ENCODE measurements around the gene RGS10.
"Not testable (repeated sequence)": the region's sequence is repeated elsewhere in the genome, so short reads cannot be mapped to it uniquely, and the experiment has no call there.

Gene RGS10

DNA sequence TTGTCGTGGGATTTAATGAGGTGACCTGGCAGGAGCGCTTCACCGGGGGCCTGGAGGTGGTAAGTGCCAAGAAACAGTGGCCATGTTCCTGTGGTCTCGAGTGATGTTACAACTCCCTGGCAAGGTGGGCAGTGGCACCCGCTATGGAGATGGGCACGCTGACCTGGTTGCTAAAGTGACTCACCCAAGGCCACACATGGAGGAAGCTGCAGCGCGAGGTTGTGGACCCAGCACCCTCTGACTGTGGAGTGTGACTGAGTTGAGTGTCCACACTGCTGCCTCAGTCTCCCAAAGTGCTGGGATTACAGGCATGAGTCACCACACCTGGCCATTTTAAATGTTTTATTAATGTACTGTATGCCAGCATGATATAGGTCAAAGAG, 73.2 kb downstream of the RGS10 start:
- Histone ChIP-seq H3K27ac (ENCODE audit: low read length) (no peak overlapping the region), H3K9me3 (ENCODE audit: control insufficient read depth, insufficient read depth, low read length) (no peaks in the 10 kb centered on the region), H3K4me3 (ENCODE audit: low read length) (no peak overlapping the region), H3K36me3 (ENCODE audit: control insufficient read depth, insufficient read depth, low read length) (no peaks in the 10 kb centered on the region; the same call in 1 of the 2 replicates), H3K27me3 (ENCODE audit: control insufficient read depth, insufficient read depth, low read length) (no peaks in the 10 kb centered on the region), H3K4me1 (ENCODE audit: control insufficient read depth, insufficient read depth, low read length) (no peaks in the 10 kb centered on the region)
- DNase-seq (ENCODE audit: low read depth, low spot score): no peak
- WGBS (ENCODE audit: insufficient coverage, insufficient read length): no CpG with 5 or more reads among the region's 8 CpGs

DNA sequence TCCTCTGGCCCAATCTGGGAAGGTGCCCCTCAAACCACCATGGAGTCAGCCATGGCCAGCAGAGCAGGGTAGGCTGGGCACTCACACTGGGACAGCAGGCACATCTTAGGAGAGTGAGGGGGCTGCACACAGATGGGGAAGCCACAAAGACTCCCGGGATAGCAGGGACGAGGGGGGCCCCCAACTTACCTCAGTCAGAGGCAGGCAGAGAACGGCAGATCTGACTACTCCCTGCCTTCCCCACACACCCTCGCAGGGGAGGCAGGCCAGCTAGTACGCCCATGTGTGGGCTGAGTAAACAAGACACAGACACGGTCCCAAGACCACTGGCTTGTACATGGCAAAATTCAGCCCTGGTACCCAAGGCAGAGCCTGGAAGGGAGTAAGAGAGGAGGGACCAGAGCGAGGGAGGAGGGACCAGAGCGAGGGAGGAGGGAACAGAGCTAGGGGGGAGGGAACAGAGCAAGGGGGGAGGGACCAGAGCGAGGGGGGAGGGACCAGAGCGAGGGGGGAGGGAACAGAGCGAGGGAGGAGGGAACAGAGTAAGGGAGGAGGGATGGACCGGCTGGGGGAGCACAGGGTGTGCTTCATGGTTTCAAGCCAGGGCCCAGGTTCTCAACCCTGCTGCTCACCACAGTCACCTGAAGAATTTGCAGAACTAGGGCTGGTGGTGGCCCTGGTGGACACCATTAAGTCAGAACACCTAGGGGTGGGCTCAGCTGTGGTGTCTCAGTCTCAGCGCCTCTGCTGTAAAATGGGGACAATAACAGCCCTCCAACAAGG, 73.8 kb downstream of the RGS10 start:
- Histone ChIP-seq H3K9me3 (ENCODE audit: control insufficient read depth, insufficient read depth, low read length) (no peaks in the 10 kb centered on the region), H3K4me3 (ENCODE audit: low read length) (no peak overlapping the region), H3K36me3 (ENCODE audit: control insufficient read depth, insufficient read depth, low read length) (no peaks in the 10 kb centered on the region; the same call in 1 of the 2 replicates), H3K4me1 (ENCODE audit: control insufficient read depth, insufficient read depth, low read length) (no peaks in the 10 kb centered on the region), H3K27ac (ENCODE audit: low read length) (no peak overlapping the region), H3K27me3 (ENCODE audit: control insufficient read depth, insufficient read depth, low read length) (no peaks in the 10 kb centered on the region)
- WGBS (ENCODE audit: insufficient coverage, insufficient read length): no CpG with 5 or more reads among the region's 13 CpGs
- no peak for DNase-seq (ENCODE audit: low read depth, low spot score)

DNA sequence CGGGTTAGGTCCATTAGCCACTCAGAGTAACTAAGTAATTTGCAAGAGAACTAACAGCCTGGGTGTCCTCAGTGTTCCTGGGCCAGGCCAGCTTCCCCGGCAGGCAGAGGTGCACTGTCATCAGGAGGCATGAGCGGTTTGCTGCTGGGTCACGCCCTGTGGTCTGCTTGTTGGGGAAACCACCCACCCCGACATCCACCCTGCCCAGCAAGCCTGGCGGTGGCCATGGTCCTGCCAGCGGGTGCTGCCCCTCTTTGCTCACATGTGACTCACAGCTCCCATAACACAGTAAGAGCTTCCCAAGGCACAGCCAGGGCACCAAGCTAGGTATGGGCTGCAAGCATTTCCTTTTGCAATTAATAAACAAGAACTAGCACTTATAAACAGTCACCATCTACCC, 75.9 kb downstream of the RGS10 start:
- no peak for DNase-seq (ENCODE audit: low read depth, low spot score)
- no peaks in the 10 kb centered on the region for H3K27me3 ChIP-seq (ENCODE audit: control insufficient read depth, insufficient read depth, low read length)
- no peaks in the 10 kb centered on the region for H3K9me3 ChIP-seq (ENCODE audit: control insufficient read depth, insufficient read depth, low read length)
- H3K4me3 ChIP-seq (ENCODE audit: low read length): no peak overlapping the region
- no peaks in the 10 kb centered on the region for H3K4me1 ChIP-seq (ENCODE audit: control insufficient read depth, insufficient read depth, low read length)
- no peaks in the 10 kb centered on the region; the same call in 1 of the 2 replicates for H3K36me3 ChIP-seq (ENCODE audit: control insufficient read depth, insufficient read depth, low read length)
- WGBS (ENCODE audit: insufficient coverage, insufficient read length): no CpG with 5 or more reads among the region's 7 CpGs
- no peak overlapping the region for H3K27ac ChIP-seq (ENCODE audit: low read length)

DNA sequence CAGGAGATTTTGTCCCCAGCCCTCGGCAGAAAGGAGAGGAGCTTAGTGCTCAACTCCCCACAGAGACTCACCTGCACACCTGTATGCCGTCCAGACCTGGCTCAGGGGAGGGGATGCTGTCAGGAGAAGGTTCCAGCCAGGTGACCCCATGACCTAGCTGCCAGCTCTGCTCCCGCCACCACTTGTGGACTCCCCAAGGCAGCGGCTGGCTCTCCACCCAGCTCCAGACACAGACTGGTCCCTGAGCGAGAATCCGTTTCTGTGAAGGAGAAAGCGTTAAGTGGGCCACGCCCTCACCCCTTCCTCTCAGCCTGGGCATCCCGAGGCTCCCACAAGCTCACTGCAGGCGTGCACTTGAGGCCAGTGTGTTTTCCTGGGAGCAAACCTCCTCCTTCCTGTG, 76.4 kb downstream of the RGS10 start:
- no peaks in the 10 kb centered on the region for H3K27me3 ChIP-seq (ENCODE audit: control insufficient read depth, insufficient read depth, low read length)
- no peak overlapping the region for H3K4me3 ChIP-seq (ENCODE audit: low read length)
- no CpG with 5 or more reads among the region's 10 CpGs for WGBS (ENCODE audit: insufficient coverage, insufficient read length)
- no peak for DNase-seq (ENCODE audit: low read depth, low spot score)
- H3K36me3 ChIP-seq (ENCODE audit: control insufficient read depth, insufficient read depth, low read length): no peaks in the 10 kb centered on the region; the same call in 1 of the 2 replicates
- H3K9me3 ChIP-seq (ENCODE audit: control insufficient read depth, insufficient read depth, low read length): no peaks in the 10 kb centered on the region
- H3K27ac ChIP-seq (ENCODE audit: low read length): no peak overlapping the region
- no peaks in the 10 kb centered on the region for H3K4me1 ChIP-seq (ENCODE audit: control insufficient read depth, insufficient read depth, low read length)

DNA sequence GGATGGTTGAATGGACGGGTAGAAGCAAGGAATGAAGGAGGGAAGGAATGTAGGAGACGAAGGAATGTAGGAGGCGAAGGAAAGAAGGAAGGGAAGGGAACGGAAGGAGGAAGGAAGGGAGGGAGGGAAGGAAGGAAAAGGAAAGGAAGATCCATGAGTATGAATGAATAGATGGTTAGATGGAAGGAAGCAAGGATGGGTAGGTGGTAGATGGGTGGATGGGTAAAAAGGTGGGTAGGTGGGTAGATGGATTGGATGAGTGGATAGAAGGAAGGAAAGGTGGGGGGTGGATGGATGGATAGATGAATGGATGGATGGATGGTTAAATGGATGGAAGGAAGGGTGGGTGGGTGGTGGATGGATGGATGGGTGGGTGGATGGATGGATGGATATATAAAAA, 77.4 kb downstream of the RGS10 start:
- Histone ChIP-seq H3K27ac (ENCODE audit: low read length) (no peak overlapping the region), H3K4me3 (ENCODE audit: low read length) (no peak overlapping the region), H3K27me3 (ENCODE audit: control insufficient read depth, insufficient read depth, low read length) (no peaks in the 10 kb centered on the region), H3K9me3 (ENCODE audit: control insufficient read depth, insufficient read depth, low read length) (no peaks in the 10 kb centered on the region), H3K4me1 (ENCODE audit: control insufficient read depth, insufficient read depth, low read length) (no peaks in the 10 kb centered on the region), H3K36me3 (ENCODE audit: control insufficient read depth, insufficient read depth, low read length) (no peaks in the 10 kb centered on the region; the same call in 1 of the 2 replicates)
- DNase-seq (ENCODE audit: low read depth, low spot score): no peak
- WGBS (ENCODE audit: insufficient coverage, insufficient read length): 100% methylated on average over 4 of the region's 4 CpGs

DNA sequence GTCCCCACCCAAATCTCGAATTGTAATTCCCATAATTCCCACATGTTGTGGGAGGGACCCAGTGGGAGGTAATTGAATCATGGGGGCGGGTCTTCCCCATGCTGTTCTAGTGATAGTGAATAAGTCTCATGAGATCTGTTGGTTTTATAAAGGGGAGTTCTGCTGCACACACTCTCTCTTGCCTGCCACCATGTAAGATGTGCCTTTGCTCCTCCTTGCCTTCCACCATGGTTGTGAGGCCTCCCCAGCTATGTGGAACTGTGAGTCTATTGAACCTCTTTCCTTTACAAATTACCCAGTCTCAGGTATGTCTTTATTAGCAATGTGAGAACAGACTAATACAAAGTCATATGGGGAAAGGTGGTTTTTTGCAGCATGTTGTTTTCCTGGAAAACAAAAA, 79.3 kb downstream of the RGS10 start:
- H3K27ac ChIP-seq (ENCODE audit: low read length); DNase-seq (ENCODE audit: low read depth, low spot score); H3K4me3 ChIP-seq (ENCODE audit: low read length); H3K9me3 ChIP-seq (ENCODE audit: control insufficient read depth, insufficient read depth, low read length); H3K27me3 ChIP-seq (ENCODE audit: control insufficient read depth, insufficient read depth, low read length); H3K36me3 ChIP-seq (ENCODE audit: control insufficient read depth, insufficient read depth, low read length); H3K4me1 ChIP-seq (ENCODE audit: control insufficient read depth, insufficient read depth, low read length): not testable (repeated sequence)
- no CpG with 5 or more reads among the region's 2 CpGs for WGBS (ENCODE audit: insufficient coverage, insufficient read length)

DNA sequence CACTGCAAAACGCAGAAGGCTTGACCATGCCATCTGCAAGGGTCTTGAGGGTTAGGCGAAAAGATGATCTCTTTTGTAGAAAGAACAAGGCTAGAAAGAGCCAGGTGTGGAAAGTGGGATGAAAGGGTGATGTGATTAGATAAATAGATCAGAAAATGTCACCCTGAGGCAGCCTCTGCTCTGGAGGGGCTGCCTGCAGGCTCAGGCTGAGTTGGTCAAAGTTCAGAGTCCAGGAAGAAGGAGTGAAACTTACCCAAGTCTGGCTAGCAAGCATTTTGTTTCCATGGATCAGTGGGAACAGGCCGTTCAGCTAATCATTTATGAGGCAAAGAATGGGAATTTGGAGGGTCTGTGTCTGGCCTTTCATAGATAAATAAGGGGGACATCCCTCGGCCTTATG, 79.7 kb downstream of the RGS10 start:
- H3K27me3 ChIP-seq (ENCODE audit: control insufficient read depth, insufficient read depth, low read length): no peaks in the 10 kb centered on the region
- 0 out of 2 replicates have a peak, but pooled peaks cover 1% of the 10 kb centered on the region for H3K4me1 ChIP-seq (ENCODE audit: control insufficient read depth, insufficient read depth, low read length)
- H3K9me3 ChIP-seq (ENCODE audit: control insufficient read depth, insufficient read depth, low read length): no peaks in the 10 kb centered on the region
- no peak overlapping the region for H3K27ac ChIP-seq (ENCODE audit: low read length)
- WGBS (ENCODE audit: insufficient coverage, insufficient read length): no CpG with 5 or more reads among the region's 4 CpGs
- H3K4me3 ChIP-seq (ENCODE audit: low read length): no peak overlapping the region
- DNase-seq (ENCODE audit: low read depth, low spot score): no peak
- H3K36me3 ChIP-seq (ENCODE audit: control insufficient read depth, insufficient read depth, low read length): no peaks in the 10 kb centered on the region

DNA sequence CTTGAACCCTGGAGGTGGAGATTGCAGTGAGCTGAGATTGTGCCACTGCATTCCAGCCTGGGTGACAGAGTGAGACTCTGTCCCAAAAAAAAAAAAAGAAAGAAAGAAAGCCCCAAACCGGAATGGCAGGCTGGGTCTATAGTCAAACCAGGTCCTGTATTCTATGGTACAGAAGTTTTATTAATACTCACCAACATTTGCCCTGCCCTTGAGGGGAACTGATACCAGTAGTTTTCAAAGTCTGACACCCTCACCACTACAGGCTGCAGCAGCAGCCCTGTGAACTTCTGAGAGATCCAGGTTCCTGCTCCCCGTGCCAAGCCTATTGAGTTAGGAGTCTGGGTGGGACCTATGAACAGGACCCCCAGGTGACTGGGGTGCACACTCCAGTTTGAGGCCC, 80.6 kb downstream of the RGS10 start:
- H3K4me3 ChIP-seq (ENCODE audit: low read length): no peak overlapping the region
- H3K27ac ChIP-seq (ENCODE audit: low read length): no peak overlapping the region
- no CpG with 5 or more reads among the region's 2 CpGs for WGBS (ENCODE audit: insufficient coverage, insufficient read length)
- no peaks in the 10 kb centered on the region for H3K36me3 ChIP-seq (ENCODE audit: control insufficient read depth, insufficient read depth, low read length)
- 0 out of 2 replicates have a peak, but pooled peaks cover 1% of the 10 kb centered on the region for H3K4me1 ChIP-seq (ENCODE audit: control insufficient read depth, insufficient read depth, low read length)
- DNase-seq (ENCODE audit: low read depth, low spot score): no peak
- H3K9me3 ChIP-seq (ENCODE audit: control insufficient read depth, insufficient read depth, low read length): no peaks in the 10 kb centered on the region
- H3K27me3 ChIP-seq (ENCODE audit: control insufficient read depth, insufficient read depth, low read length): no peaks in the 10 kb centered on the region

DNA sequence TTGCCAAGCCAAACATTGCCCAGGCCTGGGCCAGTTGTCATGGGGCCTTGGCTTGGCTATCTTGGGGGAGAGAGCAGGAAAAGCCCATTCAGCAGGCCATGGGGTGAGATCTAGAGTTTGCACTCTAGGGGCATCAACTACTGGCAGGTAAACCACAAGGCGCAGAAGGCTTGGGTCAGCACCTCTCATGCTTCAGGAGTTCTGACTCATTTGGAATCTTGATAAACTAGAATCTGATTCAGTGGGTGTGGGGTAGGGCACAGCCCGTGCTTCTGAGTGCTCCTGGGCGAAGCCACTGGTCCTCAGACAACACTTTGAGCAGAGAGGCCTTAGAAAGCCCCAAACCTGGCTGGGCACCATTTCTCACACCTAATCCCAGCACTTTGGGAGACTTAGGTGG, 81.1 kb downstream of the RGS10 start:
- DNase-seq (ENCODE audit: low read depth, low spot score): no peak
- WGBS (ENCODE audit: insufficient coverage, insufficient read length): no CpG with 5 or more reads among the region's 3 CpGs
- peaks cover 1% of the 10 kb centered on the region; the same call in 1 of the 2 replicates for H3K4me1 ChIP-seq (ENCODE audit: control insufficient read depth, insufficient read depth, low read length)
- no peaks in the 10 kb centered on the region for H3K36me3 ChIP-seq (ENCODE audit: control insufficient read depth, insufficient read depth, low read length)
- H3K4me3 ChIP-seq (ENCODE audit: low read length): no peak overlapping the region
- H3K9me3 ChIP-seq (ENCODE audit: control insufficient read depth, insufficient read depth, low read length): no peaks in the 10 kb centered on the region
- H3K27ac ChIP-seq (ENCODE audit: low read length): no peak overlapping the region
- no peaks in the 10 kb centered on the region for H3K27me3 ChIP-seq (ENCODE audit: control insufficient read depth, insufficient read depth, low read length)

DNA sequence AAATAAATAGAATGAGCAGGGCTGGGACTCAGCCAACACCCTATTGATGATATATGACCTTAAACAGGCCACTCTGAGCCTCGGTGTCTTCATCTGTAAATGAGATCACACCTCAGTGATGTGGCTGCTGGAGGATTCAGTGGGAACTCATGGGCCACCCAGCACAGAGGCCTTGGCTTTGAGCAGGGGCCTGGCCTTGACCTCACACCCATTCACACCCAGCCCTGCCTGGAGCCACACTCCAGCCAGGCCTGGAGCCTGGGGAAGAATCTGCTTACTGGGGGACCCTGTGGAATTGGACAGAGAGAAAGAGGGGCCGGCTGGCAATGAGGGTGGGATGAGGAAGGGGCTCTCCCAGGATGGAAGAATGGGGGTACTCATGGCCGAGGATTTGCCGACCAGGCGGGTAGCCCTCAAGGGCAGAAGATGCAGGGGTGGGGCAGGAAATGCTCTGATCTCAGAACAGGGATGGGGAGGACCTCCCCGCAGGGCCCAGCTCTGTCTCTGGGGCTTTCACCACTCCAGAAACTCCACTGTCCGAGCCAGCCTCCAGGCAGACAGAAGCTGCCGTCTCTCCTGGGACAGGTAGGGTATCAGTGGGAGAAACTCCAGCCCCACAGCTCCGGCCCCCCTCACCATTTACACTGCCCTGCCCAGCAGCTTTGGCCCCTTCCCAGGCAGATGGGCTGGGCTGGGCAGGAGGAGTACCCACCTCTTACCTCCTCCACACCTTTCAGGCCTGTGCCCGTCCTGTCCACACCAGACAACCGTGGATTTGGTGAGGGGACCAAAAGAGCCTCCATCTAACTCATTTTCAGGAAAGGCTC, 81.9 kb downstream of the RGS10 start:
- H3K27me3 ChIP-seq (ENCODE audit: control insufficient read depth, insufficient read depth, low read length): no peaks in the 10 kb centered on the region
- H3K4me1 ChIP-seq (ENCODE audit: control insufficient read depth, insufficient read depth, low read length): peaks cover 1% of the 10 kb centered on the region; the same call in 1 of the 2 replicates
- DNase-seq (ENCODE audit: low read depth, low spot score): no peak
- H3K9me3 ChIP-seq (ENCODE audit: control insufficient read depth, insufficient read depth, low read length): no peaks in the 10 kb centered on the region
- H3K27ac ChIP-seq (ENCODE audit: low read length): no peak overlapping the region
- no peaks in the 10 kb centered on the region for H3K36me3 ChIP-seq (ENCODE audit: control insufficient read depth, insufficient read depth, low read length)
- WGBS (ENCODE audit: insufficient coverage, insufficient read length): no CpG with 5 or more reads among the region's 11 CpGs
- no peak overlapping the region for H3K4me3 ChIP-seq (ENCODE audit: low read length)

Data from iPS DF 6.9 (cell line).